NCI-H510A (cell line): Measurements from ENCODE around the gene KIAA0825.
"Not testable (repeated sequence)": the region's sequence is repeated elsewhere in the genome, so short reads cannot be mapped to it uniquely, and the experiment has no call there.

Source experiments
- DNase-seq: peaks from one replicate; lab custom pipeline; 2025; lab: John Stamatoyannopoulos, UW

The KIAA0825 gene

DNA sequence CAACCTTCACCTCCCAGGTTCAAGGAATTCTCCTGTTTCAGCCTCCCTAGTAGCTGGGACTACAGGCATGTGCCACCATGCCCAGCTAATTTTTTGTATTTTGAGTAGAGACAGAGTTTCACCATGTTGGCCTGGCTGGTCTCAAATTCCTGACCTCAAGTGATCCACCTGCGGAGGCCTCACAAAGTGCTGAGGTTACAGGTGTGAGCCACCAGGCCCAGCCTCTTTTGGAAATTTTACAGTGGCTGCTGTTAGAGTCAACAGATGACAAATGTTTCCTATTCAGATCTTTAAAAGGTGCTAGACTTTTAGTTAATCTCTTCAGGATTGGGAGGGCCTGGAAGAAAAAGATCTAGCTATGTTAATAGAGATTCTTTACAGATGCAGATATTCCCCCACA is 45.1 kb downstream of the KIAA0825 start:
- not testable (repeated sequence) for DNase-seq

DNA sequence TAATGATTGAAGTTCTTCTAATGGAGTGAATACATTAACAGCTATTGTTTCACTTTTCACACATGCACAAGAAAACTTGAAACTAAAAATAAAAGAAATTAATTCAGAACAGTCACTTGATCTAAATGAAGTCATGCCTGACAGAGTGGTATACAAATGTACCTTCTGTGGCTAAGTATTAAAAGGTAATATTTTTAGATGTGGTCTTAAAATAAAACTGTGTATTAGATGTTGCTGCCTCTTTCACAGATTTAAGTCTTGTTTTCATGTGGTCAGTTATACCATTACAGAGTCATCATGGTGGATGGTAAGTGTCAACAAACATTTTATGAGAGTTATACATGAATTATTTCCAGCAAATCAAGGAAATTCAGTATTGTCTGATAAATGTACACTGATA is 47.0 kb downstream of the KIAA0825 start:
- no peak for DNase-seq

DNA sequence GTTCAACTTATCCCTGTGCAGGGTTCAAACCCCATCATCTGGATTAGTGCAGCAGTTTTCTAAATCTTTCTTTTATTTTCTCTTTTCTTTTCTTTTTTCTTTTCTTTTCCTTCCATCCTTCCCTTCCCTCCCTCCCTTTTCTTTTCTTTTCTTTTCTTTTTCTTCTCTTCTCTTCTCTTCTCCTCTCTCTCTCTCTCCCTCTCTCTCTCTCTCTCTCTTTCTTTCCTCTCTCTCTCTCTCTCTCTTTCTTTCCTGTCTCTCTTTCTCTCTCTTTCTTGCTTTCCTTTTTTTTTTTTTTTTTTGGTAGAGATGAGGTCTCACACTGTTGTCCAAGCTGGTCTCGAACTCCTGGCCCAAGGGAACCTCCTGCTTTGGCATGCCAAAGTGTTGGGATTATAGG is 53.6 kb downstream of the KIAA0825 start:
- no peak for DNase-seq

DNA sequence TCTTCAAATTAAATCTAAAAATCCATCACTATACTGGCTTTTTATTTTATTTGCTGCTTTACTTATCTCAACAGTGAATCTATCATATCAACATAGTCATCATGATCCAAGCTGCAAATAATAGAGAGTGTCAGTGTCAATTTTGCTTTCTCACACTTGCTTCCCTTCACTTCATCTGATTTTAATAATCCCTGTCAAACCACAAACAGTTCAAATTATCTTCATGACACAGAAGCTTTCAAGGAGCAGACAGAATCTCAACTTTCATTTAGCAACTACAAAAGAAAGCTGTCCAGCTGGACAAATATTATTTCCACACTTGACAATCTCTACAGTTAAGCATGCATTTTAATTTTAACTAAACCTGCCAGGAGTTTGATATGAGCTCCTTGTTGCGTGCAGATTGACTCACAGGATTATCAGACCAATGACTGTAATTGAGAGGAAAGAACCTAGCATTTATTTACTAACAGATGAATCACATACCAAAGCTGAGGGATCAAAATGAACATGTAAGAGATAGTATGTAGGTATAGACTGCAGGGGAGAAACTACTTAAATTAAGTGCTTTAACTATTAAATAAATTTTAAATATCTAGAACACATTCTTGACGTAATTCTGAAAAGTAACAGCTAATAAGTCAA is 56.0 kb downstream of the KIAA0825 start:
- DNase-seq: peak; percentile 20

DNA sequence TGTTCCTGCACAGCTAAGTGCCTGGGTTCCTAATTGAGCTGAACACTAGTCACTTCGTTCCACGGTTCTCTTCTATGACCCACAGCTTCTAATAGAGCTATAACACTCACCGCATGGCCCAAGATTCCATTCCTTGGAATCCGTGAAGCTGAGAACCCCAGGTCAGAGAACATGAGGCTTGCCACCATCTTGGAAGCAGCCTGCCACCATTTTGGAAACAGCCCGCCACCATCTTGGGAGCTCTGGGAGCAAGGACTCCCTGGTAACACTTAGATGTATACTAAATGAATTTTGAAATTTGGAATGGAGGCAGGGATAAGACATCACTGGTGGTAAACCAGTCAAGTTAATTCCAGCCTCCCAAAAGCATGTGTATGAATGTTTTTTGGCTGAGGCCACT is 60.4 kb downstream of the KIAA0825 start:
- no peak for DNase-seq

DNA sequence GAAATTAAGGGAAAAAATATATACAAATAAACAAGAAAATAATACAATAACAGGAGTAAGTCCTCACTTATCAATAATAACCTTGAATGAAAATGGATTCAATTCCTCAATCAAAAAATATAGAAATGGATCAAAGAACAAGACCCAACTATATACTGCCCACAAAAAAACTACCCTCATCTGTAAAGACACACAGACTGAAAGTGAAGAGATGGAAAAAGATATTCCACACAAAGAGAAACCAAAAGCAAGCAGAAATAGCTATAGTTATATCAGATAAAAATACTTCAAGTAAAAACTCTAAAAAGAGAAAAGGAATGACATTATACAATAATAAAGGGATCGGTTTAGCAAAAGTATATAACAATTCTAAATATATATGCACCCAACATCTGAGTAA is 66.5 kb downstream of the KIAA0825 start:
- DNase-seq: no peak

DNA sequence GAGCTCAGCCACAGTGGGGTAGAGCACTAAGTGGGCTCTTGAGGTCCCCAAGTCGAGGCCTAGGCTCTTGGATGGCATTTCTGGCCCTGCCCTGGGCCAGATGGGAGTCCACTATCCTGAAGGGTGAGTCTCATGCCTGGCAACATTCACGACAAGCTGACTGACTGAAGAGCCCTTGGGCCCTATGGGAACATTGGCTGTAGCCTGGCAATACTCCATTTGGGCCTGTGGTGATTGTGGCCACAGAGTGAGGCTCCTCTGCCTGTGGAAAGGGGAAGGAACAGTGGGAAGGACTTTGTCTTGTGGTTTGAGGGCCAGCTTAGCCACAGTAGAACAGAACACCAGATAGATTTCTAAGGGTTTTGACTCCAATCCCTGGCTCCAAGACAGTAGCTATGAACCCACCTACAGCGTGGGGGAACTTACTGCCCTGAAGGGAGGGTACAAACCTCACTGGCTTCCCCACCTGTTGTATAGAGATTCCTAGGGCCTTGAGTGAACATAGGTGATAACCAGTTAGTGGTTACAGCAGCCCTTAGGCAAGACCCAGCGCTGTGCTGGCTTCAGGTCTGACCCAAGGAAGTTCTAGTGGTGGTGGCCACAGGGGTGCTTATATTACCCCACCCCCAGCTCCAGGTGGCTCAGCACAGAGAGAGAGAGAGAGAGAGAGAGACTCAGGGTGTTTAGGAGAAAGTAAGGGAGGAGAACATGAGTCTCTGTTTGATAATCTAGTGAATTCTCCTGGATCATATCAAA is 72.4 kb downstream of the KIAA0825 start:
- no peak for DNase-seq

DNA sequence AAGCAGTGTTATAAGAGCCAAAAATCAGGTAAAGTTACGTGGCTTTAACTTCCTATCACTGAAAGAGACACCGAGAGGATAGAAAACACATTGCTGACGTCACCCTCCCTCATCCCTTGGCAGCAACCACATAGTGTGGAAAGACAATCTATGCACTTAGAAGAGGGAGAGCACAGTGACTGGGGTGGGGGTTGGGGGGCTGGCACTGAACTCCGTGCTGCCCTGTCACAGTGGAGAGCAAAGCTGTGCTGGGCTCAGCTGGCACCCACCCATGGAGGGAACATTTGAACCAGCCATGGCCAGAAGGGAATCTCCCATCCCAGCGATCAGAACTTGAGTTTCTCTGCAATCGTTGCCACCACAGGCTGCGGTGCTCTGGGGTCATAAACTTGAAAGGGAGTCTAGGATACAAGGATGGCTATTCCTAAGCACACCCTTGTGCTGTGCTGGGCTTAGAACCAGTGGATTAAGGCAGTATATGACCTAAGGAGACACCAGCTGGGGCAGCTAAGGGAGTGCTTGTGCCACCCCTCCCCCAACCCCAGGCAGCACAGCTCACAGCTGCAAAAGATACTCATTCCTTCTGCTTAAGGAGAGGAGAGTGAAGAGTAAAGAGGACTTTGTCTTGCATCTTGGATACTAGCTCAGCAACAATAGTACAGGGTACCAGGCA is 73.4 kb downstream of the KIAA0825 start:
- DNase-seq: no peak

DNA sequence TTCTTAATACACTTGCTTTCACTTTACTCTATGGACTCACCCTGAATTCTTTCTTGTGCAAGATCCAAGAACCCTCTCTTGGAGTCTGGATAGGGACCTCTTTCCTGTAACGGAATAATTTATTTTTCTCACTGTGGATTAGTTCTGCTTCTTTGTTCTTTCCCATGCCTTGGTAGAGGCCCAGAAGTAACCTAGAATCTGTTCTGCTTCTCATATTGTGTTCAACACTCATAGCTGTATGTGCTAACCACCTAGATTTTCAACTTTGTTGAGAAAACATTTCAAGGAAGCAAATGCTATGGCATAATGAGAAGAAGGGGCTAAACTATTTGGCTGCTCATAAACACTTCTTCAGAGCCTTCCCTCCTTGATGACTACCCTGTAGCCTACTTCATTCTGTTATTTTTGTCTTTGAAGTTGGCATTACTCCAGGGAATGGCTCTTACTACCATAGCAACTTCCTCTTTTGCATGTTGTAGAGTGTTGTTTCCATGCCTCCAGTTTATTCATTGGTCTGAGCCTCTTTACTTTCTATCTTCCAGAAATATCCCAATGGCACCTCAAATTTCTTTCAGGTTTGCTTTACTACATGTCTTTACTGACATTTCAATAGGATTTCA is 74.3 kb downstream of the KIAA0825 start:
- DNase-seq: no peak

DNA sequence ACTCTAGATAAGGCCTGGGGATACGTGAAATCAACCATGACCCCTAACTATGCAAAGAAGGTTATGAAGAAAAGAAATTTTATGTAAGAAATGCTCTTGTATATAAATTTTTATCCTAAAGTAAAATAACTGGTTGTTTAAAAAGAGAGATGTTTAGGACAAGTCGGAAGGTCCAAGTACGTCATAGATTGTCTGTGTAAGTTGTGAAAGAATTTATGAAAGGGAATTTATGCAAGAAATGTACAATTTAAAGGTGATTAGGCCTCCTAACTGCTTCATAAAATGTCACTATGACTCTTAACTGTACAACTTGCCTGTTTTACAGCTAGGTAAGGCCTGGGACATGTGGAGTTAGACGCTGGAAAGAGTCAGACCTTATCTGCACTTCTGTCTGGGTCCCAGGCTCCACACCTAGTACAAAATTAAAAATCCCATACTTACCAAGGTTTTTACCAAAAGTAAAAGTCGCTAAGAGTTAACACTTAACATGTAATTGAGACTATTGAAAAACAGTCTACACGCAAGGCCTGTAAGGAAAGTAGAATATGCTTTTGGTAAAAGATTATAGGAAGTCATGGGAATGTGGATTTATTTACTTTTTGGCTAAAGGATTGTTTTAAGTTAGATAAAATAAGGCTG is 77.4 kb downstream of the KIAA0825 start:
- DNase-seq: no peak

DNA sequence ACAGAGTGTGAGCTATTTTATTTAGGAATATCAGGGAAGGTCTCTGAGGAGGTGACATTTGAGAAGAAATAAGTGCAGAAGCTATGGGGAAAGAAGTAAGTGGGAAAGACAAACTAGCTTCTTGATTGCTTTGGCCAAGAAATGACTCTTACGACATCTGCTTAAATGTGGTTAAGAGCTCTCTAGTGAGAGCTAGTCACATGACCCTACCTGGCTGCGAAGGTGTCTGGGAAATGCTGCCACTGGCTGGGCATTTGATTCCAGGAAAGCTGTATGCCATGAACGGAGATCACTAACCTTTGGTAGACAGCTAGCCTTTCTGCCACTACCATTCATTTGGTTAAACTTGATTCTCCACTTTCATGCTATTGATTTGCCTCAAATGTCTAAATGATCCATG is 80.1 kb downstream of the KIAA0825 start:
- DNase-seq: no peak

DNA sequence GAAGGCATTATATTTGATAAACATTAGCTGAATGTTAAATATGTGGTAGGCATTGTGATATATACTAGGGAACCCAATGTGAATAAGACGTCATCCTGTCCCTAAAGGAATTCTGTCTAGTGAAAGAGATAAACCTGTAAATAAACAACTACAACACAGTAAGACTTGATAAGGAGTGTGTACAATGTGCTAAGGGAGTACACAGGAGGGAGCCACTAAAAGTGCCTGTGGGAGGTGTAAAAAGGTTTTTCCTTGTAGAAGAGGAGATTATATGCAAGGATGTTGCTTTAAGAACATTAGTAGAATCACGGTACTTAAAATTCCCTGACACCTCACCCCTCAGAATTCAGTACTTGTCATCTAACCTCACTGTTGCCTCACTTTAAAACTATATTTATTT is 91.7 kb downstream of the KIAA0825 start:
- DNase-seq: no peak

DNA sequence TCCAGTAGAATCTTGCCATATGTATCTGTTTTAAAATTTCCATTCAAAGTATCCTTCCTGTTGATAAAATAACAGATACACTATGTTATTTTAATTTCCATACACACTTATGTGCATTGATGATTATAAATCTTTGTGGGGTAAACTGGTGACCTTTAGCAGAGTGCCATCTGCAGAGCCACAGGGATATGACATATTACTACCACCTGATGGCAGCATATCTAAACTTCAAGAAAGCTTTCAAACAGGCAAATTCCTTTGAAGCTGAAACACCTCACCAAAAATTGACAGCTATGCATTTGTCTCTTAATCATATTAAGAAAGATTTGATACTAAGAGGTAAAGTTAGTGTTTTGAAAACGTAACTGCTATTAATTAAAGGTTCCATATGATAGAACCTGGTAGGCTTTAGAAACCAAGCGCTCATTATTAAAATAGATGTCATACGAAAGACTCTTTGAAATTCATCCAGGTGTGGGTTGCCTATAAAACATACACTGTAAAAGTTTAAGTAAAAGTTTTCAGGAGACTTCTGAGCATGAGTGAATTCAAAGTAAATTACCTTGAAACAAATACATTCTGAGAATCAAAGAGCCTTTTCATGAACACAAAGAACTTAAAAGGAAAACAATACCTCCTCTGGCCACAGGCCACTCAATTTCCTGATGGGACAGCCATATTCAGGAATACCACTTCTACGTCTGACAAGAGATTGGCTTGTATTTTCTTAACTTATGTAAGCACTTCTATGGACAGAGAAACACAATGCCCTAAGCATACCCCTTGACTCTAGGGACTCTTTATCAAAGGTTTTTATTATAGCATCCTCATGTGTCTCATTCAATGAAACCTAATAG is 93.3 kb downstream of the KIAA0825 start:
- no peak for DNase-seq

DNA sequence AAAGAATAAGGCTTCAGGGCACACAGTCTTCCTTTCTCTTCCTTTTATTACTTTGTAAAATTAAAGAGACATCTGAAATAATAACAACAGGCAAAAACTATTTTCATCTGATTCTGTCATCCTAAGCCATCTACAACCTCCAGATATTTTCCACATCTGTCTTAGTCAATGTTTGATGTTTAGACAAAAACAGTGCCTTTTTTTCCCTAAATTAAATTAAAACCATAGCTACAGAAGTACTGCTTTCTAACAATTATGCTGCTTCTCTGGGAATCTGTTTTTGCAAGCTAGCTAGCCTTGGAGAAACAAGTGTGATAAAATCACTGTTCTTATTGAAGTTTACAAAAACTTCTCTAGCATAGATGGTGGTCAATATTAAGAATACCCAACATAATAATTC is 95.4 kb downstream of the KIAA0825 start:
- DNase-seq: no peak

DNA sequence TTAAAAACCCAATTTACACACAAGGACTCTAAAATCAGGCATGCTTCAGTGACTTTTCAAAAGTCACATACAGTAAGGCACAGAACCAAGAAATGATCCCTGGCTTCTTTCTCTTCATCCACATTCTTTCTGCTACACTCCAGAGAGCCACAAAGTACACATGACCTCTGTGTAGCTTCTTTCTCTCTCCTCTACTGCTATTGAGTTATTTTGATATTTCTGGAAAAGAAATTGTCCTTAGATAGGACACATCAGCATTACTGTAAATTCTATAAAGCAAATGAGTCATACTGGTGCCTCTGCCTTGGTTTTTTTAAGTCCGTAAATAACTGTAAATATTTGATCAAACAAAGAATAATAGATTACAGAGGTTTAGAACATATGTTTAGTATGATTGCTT is 96.3 kb downstream of the KIAA0825 start:
- DNase-seq: no peak

DNA sequence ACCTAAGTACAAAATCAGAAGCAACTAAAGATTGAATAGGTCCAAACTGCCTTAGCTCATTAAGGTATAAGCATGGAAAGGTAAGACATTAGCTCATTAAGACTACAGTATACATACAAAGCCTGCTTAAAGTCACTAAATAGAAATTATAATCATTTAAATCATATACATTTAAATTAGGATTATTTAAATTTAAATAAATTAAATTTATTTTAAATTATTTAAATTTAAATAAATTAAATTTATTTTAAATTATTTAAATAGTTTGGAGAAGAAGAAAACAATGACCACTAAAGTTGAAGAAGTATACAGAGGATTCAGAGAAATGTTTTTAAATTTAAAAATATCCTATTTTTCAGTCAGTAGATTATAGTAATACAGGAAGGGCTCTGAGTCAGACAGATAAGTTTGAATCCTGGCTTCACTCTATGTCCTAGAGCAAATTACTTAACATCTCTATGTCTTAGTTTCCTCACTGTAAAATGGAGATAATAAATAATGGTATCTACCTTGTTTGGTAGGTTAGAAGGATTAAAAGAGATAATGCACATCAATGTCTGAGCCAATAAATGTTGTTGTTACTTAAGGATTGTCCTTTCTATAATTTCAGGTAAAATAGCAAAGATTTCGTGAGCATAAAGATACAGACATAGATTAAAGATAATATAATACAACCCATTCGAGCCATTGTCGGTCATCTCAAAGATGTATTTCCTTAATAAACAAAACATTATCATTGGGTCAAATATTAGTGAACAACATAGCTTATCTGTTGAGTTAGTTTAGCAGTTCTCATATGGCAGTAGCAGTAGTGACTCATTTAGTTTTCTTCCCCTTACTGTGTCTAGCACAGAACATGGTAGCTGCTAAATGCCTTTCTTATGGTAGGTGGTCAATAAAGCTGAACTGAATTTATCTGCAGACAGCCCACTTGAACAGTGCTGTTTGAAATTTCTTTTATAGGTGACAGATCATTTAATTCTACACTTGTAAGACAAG is 100.6 kb downstream of the KIAA0825 start:
- no peak for DNase-seq

DNA sequence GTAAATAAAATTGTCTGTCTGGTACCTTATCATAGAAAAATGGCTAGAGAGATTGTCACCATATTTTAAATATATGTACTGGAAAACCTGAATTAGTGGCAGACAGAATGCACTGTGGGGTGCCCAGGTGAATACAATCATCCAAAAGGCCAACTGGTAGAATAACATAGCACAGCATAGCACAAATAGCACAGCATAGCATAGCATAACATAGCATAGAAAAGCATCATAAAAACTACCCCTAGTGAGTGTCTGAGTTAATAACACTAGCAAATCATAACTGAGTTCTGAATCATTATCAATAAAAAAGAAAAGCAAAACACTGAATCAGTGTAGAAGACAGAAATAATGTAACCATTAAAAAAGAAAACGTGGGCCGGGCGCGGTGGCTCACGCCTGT is 102.3 kb downstream of the KIAA0825 start:
- DNase-seq: no peak

DNA sequence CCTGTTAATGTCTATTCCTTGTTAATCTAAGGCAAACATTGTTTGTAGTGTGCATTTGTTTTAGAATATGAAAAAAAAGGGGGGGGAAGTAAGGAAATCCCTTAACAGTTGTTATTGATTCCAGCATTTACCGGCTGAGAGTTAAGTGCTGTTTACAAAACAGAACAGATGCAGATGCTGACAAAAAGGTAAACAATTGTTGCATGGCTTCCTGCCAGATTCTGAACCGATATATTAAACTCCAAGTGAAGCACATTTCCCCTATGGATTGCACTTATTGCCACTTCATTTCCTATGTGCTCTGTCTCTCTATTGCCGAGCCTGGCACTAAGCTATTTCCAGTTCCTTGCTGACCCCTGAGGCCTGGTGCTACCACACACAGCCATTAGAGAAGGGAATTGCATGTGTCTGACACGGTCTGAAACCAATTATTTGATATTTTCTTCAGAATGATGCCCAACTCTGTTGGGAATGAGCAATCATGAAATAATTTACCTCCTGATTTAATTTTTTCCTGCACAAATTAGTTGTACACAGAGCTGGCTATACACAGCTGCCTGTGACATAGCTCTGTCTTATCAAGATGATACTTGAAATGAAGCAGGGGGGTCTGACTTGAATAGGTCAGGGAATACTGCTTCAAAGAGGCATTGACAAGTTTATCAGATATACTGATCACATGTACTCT is 109.8 kb downstream of the KIAA0825 start:
- DNase-seq: no peak

DNA sequence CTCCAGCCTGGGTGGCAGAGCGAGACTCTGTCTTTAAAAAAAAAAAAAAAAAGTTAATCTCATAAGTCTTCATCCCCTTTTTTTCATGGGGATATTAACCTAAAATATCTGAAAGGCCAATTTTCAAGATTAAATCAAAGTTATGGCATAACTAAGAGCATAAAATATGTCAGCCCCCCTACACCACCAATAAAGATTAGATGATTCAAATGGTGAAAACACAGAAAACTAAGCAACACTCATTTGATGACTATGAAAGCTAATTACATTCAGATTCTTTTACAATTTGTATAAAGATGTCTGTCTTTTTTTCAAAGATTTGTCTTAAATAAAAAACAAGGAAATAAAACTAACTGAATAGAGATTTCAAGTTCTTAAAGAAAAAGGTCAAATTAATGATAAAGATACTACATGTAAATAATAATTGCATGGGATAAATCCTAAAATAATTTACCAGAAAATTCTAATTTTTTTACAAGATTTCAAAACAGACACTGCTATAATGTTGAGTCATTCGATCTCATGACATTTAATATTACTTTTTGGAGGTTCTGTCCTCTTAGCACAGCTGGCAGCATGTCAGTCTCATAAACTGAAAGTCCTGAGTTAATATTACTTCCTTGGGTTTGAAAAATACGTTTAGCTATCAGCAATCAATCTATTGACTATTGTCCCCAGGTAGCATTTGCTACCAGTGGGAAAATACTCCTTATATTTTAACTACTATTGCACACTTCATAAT is 112.9 kb downstream of the KIAA0825 start:
- no peak for DNase-seq
